Measurements from ENCODE around the gene GABRB1. TPM values are rescaled to one million over a fixed set of nuclear protein-coding genes. Genes with fewer than 3 reads are reported as not detected.

Gene GABRB1
- not detected in 2 replicates for total RNA-seq

GRCh38 chr4:47031011-47031678 is at the start of gene GABRB1:
Gene GABRB1, plus strand, starts transcription at chr4:47031567.

GRCh38 chr4:46993075-46994006 is 38.0 kb upstream of the GABRB1 start, which contains the start of gene GABRA4:
Gene GABRA4, minus strand, starts transcription at chr4:46993581. Its CDS starts 157 bp downstream, at chr4:46993424.

DNA sequence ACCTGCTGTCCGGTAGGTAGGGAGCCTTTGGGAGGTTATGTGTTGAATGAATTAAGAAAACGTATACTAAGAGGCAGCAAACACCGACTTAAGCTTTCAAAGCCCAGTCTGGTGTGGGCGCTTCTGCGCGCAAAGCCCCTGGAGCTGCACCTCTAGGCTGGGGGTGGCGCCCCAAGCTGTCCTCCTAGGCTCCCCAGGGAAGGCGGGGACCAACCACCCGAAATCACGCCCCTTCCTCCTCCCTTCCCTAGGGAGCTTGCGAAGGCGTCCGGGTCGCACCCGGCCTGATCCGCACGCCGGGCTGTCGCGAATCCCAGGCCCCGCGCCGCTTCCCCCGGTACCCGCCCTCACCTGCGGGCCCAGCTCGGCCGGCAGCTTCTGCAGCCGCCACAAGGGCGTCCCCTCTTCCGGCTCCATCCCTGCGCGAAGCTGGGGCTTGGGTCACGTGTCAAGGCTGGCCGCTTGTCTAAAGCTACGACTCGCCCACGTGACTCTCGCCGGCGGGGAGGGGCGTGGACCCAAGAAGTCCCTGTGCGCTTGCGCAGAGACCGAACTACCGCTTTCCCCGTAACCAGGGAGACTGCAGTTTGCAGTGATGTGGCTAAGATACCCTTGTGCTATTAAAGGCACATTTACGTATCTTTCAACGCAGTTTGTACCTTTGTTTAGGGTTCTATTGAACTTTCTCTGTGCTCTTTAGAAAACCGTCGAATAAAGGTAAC is 432.0 kb downstream of the GABRB1 start, which contains the start of gene COMMD8:
COMMD8 (minus strand) TSS at position 468 of the 722 bp plus-strand sequence; CDS start at position 417, 51 bp downstream.

Other genes with a start within 250 kb of the GABRB1 start
- not detected in 2 replicates for gene COX7B2, start 122.3 kb upstream of the GABRB1 start, total RNA-seq
- not detected in 2 replicates for gene GABRA4, start 38.0 kb upstream of the GABRB1 start, total RNA-seq

All from hair follicular keratinocyte (primary cell).